ENCODE data around the gene XPR1. TPM values are rescaled to one million over a fixed set of nuclear protein-coding genes. Genes with fewer than 3 reads are reported as not detected.

XPR1 gene
- total RNA-seq, 1 donor = 31.8 TPM

GRCh38 chr1:180916012-180916770, 284.4 kb downstream of the XPR1 start:
- TF ChIP-seq CTCF (IDR thresholded peaks at IDR 0.05; ENCODE audit: insufficient read depth, low read length) = no peak
- DNase-seq (ENCODE audit: low read depth) = no peak
- no peak overlapping the region for H3K4me3 ChIP-seq (ENCODE audit: low read depth, low read length)

GRCh38 chr1:180916771-180917170, 284.9 kb downstream of the XPR1 start:
- H3K4me3 ChIP-seq (ENCODE audit: low read depth, low read length) = no peak overlapping the region
- DNase-seq (ENCODE audit: low read depth) = no peak
- no peak for TF ChIP-seq CTCF (IDR thresholded peaks at IDR 0.05; ENCODE audit: insufficient read depth, low read length)

- H3K4me3 ChIP-seq (ENCODE audit: low read depth, low read length) = no peak overlapping the region
- no peak for TF ChIP-seq CTCF (IDR thresholded peaks at IDR 0.05; ENCODE audit: insufficient read depth, low read length)
- DNase-seq (ENCODE audit: low read depth) = no peak
Measured at GRCh38 chr1:180917306-180918065, 285.7 kb downstream of the XPR1 start.

- no peak overlapping the region for H3K4me3 ChIP-seq (ENCODE audit: low read depth, low read length)
- no peak for TF ChIP-seq CTCF (IDR thresholded peaks at IDR 0.05; ENCODE audit: insufficient read depth, low read length)
- no peak for DNase-seq (ENCODE audit: low read depth)
Measured at GRCh38 chr1:180918519-180918918, 286.7 kb downstream of the XPR1 start.

- TF ChIP-seq CTCF (IDR thresholded peaks at IDR 0.05; ENCODE audit: insufficient read depth, low read length) = no peak
Measured at GRCh38 chr1:180919183-180919700, 287.4 kb downstream of the XPR1 start.

GRCh38 chr1:180920193-180920592, 288.4 kb downstream of the XPR1 start:
- no peak for DNase-seq (ENCODE audit: low read depth)
- no peak overlapping the region for H3K4me3 ChIP-seq (ENCODE audit: low read depth, low read length)
- TF ChIP-seq CTCF (IDR thresholded peaks at IDR 0.05; ENCODE audit: insufficient read depth, low read length) = no peak

More at GRCh38 chr1:180919183-180919700, 287.4 kb downstream of the XPR1 start:
- H3K4me3 ChIP-seq (ENCODE audit: low read depth, low read length) = no peak overlapping the region
- DNase-seq (ENCODE audit: low read depth) = no peak

Data from fibroblast of the aortic adventitia (primary cell).